Nephron progenitor cell (in vitro differentiated cells): ENCODE data around the gene PRR5.
"Not testable (repeated sequence)": the region's sequence is repeated elsewhere in the genome, so short reads cannot be mapped to it uniquely, and the experiment has no call there.

ENCODE experiments used
- DNase-seq: peaks from one replicate; pipeline ENCODE4 v3.0.0; 2021
- H3K27ac Mint-ChIP-seq: 2 replicates; pipeline ENCODE4 v1.8.0; 2021; ENCODE audit warnings: mild to moderate bottlenecking, moderate library complexity, mixed read lengths
- H3K27me3 Mint-ChIP-seq: 2 replicates; pipeline ENCODE4 v1.8.0; 2021; ENCODE audit warnings: mild to moderate bottlenecking, low read depth, mixed read lengths; ENCODE audit not compliant: poor library complexity
- H3K36me3 Mint-ChIP-seq: 2 replicates; pipeline ENCODE4 v1.8.0; 2021; ENCODE audit warnings: low read depth, mixed read lengths
- H3K4me1 Mint-ChIP-seq: 2 replicates; pipeline ENCODE4 v1.8.0; 2021; ENCODE audit warnings: mixed read lengths
- H3K4me3 Mint-ChIP-seq: 2 replicates; pipeline ENCODE4 v1.8.0; 2021; ENCODE audit warnings: mild to moderate bottlenecking, moderate library complexity, mixed read lengths
- H3K9me3 Mint-ChIP-seq: 2 replicates; pipeline ENCODE4 v1.8.0; 2021; ENCODE audit warnings: mild to moderate bottlenecking, moderate library complexity, mixed read lengths
- TF ChIP-seq, protein P1 (sequence below): fragments of 200-600 bp; sonication (generic); IDR thresholded peaks from 2 replicates; pipeline ENCODE4 v1.5.0; 2021; ENCODE audit warnings: antibody characterized with exemption

Gene PRR5

DNA sequence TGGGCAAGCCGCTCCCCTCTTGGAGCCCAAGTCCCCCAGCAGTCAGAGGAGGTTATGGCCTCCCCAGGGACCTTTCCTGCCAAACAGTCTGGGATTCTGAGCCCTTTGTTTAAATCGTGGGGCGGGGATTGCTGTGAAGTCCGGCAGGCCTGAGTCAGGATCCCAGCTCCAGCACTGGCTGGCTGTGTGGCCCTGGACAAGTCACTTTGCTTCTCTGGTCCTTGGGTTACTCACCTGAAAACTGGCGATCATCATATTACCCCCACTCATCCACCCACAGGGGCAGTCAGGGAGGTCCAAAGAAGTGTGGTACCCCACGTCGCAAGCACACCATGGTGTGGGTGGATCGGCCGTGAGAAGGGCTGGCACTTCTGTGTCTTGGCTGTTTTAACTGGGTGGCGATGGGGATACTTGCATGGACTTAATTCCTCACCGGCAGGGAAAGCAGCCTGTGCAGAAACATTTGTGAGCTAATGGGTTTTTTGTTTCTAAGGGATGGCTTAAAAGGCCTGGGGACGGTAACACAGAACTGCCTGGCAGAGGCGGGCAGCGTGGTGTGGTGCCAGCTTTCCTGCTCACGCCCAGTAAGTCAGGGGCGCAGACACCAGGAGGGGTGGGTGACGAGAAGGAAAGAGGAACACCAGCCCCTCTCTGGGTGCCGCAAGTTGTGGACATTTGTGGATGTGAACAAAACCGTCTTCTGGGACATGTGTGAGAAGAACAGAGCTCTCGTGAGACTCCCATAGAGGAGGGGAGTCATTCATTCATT lies 31.6 kb upstream of the PRR5 start:
- TF ChIP-seq, protein P1, sequence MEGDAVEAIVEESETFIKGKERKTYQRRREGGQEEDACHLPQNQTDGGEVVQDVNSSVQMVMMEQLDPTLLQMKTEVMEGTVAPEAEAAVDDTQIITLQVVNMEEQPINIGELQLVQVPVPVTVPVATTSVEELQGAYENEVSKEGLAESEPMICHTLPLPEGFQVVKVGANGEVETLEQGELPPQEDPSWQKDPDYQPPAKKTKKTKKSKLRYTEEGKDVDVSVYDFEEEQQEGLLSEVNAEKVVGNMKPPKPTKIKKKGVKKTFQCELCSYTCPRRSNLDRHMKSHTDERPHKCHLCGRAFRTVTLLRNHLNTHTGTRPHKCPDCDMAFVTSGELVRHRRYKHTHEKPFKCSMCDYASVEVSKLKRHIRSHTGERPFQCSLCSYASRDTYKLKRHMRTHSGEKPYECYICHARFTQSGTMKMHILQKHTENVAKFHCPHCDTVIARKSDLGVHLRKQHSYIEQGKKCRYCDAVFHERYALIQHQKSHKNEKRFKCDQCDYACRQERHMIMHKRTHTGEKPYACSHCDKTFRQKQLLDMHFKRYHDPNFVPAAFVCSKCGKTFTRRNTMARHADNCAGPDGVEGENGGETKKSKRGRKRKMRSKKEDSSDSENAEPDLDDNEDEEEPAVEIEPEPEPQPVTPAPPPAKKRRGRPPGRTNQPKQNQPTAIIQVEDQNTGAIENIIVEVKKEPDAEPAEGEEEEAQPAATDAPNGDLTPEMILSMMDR = no peak
- H3K4me1 Mint-ChIP-seq = peaks cover 15% of the 10 kb centered on the region
- DNase-seq = no peak
- H3K36me3 Mint-ChIP-seq = no peaks in the 10 kb centered on the region
- peaks cover 54% of the 10 kb centered on the region for H3K27me3 Mint-ChIP-seq
- H3K4me3 Mint-ChIP-seq = no peak overlapping the region
- no peak overlapping the region for H3K27ac Mint-ChIP-seq
- no peaks in the 10 kb centered on the region for H3K9me3 Mint-ChIP-seq

DNA sequence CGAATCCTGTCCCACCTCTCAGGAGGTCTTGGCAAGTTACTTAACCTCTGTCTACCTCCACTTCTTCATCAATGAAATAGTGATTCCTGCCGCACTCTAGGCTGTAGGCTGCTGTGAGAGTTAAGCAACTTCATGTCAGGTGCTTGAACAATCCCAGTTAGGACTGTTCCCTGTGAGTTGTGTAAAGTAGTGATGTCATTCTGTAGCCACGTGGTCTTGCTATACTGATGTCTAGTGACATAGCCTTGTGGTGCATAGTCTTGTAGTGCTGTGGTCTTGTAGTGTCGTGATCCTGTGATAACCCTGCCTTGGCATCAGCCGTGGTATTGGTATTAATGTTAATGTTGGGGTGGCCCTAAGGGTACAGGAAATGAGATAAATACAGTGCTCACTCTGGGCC lies 30.3 kb upstream of the PRR5 start:
- TF ChIP-seq, protein P1 = no peak
- DNase-seq = no peak
- Mint-ChIP-seq H3K9me3 (no peaks in the 10 kb centered on the region), H3K4me1 (peaks cover 20% of the 10 kb centered on the region), H3K27ac (no peak overlapping the region), H3K36me3 (no peaks in the 10 kb centered on the region), H3K4me3 (no peak overlapping the region), H3K27me3 (peaks cover 48% of the 10 kb centered on the region)

DNA sequence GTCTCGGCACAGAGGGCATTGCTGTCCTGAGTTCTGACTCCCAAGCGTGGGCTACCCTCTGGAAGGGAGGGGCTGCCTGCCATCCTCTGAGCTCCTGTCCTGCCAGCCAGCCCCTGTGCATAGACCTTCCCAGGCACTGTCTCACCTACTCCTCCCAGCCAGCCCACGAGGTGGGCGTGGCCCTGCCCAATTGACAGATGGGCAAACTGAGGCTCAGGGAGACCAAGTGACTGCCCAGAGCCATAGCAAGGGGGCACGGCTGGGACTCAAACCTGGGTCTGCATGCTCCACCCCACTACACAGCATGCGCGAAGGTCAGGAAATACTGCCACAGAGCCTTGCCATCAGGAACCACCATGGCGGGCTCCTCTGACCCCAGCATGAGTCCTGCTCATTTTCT lies 29.4 kb upstream of the PRR5 start:
- TF ChIP-seq, protein P1 = no peak
- no peak overlapping the region for H3K27ac Mint-ChIP-seq
- H3K9me3 Mint-ChIP-seq = no peaks in the 10 kb centered on the region
- peaks cover 17% of the 10 kb centered on the region for H3K4me1 Mint-ChIP-seq
- H3K4me3 Mint-ChIP-seq = no peak overlapping the region
- DNase-seq = no peak
- peaks cover 43% of the 10 kb centered on the region for H3K27me3 Mint-ChIP-seq
- no peaks in the 10 kb centered on the region for H3K36me3 Mint-ChIP-seq

DNA sequence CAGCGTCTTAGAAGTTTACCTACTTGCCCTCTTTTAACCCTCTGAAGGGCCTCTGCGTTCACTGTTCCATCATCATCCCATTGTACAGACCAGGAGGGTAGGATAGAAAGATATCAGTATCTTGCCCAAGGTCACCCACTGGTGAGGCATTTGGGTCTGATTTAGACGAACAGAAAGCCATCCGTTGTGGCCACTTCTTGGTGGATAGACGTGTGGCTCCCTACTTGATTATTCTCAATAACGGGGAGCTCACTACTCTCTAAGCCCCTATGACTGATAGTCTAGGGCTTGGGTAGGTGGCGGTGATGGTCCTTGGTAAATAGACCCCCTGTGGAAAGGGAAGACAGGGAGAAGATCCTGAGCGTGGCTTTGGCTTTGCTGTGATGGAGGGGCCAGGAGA lies 28.6 kb upstream of the PRR5 start:
- Mint-ChIP-seq H3K27me3 (peaks cover 43% of the 10 kb centered on the region), H3K36me3 (no peaks in the 10 kb centered on the region), H3K9me3 (no peaks in the 10 kb centered on the region), H3K4me1 (peaks cover 14% of the 10 kb centered on the region), H3K27ac (no peak overlapping the region), H3K4me3 (no peak overlapping the region)
- no peak for DNase-seq
- TF ChIP-seq, protein P1 = no peak

DNA sequence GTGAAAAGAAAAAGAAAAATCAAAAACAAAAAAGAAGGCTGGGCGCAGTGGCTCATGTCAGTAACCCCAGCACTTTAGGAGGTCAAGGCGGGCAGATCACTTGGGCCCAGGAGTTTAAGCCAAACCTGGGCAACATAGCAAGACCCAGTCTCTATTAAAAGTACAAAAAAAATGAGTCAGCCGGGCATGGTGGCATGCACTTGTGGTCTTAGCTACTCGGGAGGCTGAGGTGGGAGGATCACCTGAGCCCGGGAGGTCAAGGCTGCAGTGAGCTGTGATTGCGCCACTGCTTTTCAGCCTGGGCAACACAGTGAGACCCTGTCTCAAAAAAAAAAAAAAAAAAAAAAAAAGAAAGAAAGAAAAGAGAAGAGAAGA lies 26.0 kb upstream of the PRR5 start:
- peak overlapping the region; percentile 34 for H3K27ac Mint-ChIP-seq
- H3K36me3 Mint-ChIP-seq, H3K9me3 Mint-ChIP-seq, DNase-seq, H3K4me3 Mint-ChIP-seq: not testable (repeated sequence)
- H3K27me3 Mint-ChIP-seq = peaks cover 33% of the 10 kb centered on the region
- peaks cover 23% of the 10 kb centered on the region for H3K4me1 Mint-ChIP-seq

DNA sequence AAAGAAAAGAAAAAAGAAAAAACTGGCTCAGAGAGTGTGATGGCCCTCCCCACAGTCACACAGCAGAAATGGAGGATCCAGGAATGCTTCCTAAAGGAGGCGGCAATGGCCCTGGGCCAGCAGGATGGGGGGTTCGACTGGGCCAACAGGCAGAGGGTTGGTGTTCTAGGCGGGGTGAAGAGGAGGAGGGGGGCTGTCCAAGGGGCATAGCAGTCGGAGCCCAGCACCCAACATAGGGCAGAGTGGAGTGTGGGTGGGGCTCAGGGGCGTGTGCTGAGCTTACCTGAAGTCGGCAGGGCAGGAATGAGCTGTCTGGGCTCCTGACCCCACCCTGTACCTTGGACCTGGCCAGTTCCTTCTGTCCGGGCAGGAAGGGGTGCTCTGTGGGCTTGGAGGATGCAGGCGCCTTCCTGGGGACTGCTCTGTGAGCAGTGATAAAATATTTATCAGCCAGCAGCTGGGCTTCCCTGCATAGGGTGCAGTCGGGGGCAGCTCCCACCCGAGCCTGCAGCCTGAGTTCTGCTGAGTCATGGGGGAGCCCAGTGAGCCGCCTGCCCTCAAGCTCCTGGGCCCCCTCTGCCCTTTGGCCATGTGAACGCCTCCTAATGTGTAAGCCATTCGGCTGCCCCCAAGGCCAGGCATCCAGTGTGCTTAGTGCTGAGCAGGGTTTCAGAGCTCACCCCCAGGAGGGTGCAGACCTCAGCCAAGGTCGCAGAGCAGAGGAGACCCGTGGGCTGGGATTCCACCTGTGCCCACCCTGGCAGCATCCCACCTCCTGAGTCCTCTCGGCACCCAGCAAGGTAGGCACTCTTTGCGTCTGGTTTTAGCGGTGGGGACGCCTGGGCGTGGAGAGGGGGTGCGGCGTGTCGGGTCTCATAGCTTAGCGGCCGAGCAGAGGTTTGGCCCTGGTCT lies 25.3 kb upstream of the PRR5 start:
- H3K36me3 Mint-ChIP-seq = no peaks in the 10 kb centered on the region
- no peak overlapping the region for H3K27ac Mint-ChIP-seq
- H3K9me3 Mint-ChIP-seq = no peaks in the 10 kb centered on the region
- DNase-seq = no peak
- TF ChIP-seq, protein P1 = no peak
- peaks cover 28% of the 10 kb centered on the region for H3K27me3 Mint-ChIP-seq
- no peak overlapping the region for H3K4me3 Mint-ChIP-seq
- H3K4me1 Mint-ChIP-seq = peaks cover 30% of the 10 kb centered on the region
